Dedifferentiated amniotic fluid mesenchymal stem cell (primary cell): ENCODE data around the gene STK25.
A peak's percentile ranks its signal among the peaks of the same experiment; 100 is the strongest.

Experiments used
- DNase-seq: peaks from one replicate; pipeline ENCODE4 v3.0.0-alpha.2; 2016; ENCODE audit errors: extremely low spot score

Gene STK25

DNA sequence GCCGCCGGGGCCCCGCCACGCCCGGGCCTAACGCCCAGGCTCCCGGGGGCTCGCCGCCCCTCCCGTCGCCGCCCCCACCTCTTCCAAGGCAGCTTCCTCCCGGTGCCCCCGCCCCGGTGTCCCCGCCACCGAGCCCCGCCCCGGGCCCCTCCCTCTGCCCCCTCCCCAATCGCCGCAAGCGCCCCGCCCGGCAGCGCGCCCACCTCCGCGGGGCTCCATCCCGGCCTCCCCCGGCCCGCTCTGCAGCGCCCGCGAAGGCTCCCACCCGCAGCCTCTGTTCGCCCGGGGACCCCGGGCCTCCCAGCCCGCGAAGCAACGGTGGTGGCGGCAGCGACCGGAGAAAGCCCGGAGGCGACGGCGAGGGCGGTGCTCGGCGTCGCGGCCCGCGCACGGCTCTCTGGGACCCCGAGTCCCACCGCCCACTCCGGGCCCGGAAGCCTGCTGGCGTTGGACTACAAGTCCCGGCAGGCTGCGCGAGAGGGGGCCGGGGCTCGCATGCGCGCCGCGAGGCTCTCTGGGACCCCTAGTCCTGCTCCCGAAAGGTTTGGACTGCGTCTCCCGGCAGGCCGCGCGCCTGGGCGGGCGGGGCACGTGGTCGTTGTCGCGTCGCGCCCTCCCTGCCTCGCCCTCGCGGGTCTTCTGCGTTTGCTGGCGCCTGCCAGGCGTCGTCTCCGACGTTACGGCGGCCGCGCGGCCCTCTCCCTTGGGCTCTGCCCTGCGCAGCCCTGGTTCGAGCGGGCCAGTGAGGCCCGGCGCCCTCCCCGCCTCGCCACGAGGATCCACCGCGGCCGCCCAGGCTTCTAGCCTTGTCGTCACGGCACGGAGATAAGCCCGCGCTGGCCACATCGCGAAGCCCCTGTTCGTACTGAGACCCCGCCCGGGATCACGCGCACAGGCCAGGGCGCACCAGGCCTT lies at the start of gene STK25:
Gene STK25 (minus strand): TSS at position 345 of the 915 bp plus-strand sequence. CDS start 549 bp downstream, outside the sequence.
- DNase-seq = peak; percentile 96

DNA sequence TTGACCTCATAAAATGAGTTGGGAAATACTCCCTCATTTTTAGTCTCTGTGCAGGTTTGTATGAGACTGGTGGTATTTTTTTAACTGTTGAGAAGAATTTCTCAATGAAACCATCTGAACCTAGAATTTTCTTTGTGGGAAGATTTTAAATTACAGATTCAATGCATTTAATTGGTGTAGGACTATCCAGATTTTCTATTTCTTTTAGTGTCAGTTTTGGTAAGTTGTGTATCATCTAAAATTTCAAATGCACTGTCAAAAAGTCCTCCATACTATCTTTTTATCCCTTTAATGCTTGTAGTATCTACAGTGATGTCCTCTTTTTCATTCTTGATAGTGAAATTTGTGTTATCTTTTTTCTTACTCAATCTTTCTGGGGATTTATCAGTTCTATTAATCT lies 48.4 kb upstream of the STK25 start:
- DNase-seq = no peak

DNA sequence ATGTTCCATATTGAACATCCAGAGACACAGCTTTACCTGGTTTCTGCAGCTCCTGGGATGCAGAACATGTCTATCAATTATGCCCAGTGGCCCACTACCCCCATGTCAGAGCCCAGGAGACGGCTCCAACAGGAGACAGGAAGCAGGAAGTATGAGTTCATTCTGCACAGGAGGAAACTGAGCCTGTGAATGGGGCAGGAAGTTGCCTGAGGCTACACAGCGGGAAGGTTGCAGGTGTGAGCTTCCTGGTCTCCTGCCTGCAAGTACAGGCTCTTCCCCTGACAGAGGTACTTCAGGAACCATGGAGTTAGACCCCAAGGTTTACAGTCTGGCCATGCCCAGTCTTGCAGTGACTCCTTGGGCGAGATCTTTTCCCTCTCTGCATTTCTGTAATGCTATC lies 47.3 kb upstream of the STK25 start:
- no peak for DNase-seq

DNA sequence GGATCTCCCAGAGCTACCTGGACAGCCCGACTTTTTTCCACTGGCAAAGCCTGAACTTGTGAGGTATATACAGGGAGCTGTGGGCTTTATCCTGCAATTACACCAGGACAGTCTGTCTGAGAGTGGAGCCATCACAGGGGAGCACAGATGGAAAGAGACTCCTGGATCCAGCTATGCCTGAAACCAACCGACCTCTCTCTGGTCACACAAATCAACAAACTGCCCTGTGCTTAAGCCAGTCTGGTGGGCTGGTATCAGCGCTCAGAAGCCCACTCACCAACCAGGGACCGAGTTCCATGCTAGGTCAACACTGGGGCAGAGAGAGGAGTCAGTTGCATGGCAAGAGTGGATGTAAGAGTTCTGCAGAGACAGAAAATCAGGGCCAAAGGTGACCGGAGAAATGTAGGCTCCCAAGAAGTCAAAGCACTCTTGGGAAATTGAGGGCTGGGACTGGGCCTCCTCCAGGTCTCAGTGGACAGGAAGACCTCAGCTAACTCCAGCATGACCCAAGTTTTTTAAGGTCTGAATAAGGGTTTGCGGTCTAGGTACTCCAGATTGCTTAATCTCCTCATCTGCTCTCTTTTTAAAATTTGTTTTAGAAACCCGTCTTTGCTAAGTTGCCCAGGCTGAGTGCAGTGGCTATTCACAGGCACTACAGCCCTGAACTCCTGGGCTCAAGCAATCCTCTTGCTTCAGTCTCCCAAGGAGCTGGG lies 46.4 kb upstream of the STK25 start:
- DNase-seq = no peak

DNA sequence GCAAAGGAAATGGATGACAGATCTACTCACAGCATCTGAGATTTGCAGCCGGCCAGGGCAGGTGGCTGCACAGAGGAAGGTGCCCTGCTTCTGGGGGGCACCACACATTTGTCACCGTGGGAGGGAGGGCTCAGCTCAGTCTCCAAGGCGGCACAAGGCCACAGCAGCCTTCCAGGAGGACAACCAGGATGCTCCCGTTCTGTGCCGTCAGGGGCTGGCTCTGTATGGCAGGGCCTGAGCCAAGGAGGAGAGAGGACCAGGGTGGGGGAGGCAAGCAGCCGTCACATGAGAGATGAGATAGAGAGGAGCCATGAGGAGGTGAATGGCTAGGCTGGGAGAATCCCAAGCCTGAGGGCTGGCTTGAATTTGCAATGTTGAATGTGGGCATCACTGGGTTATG lies 45.6 kb upstream of the STK25 start:
- DNase-seq = no peak

GRCh38 chr2:241553512-241553830 lies 45.1 kb upstream of the STK25 start:
- DNase-seq = no peak

GRCh38 chr2:241551998-241552737 lies 43.8 kb upstream of the STK25 start:
- no peak for DNase-seq

DNA sequence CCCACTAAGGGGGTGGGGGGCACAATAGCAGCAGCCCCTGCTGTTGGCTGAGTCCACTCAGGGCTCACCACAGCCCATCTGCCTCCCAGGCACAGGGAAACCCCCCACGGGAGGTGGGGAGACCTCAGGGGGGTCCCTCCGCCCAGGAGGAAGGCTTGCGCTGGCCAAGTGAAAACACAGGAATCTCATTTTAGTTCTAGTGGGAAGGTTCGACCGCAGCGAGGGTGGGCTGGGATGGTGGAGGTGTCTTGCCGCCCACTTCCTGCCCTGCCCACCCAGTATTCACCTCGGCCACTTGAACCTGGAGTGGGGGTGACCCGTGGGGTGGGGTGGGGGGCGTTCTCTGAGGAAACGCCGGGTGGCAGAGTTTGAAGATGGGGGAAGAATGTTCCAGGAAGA lies 43.2 kb upstream of the STK25 start:
- DNase-seq = no peak

DNA sequence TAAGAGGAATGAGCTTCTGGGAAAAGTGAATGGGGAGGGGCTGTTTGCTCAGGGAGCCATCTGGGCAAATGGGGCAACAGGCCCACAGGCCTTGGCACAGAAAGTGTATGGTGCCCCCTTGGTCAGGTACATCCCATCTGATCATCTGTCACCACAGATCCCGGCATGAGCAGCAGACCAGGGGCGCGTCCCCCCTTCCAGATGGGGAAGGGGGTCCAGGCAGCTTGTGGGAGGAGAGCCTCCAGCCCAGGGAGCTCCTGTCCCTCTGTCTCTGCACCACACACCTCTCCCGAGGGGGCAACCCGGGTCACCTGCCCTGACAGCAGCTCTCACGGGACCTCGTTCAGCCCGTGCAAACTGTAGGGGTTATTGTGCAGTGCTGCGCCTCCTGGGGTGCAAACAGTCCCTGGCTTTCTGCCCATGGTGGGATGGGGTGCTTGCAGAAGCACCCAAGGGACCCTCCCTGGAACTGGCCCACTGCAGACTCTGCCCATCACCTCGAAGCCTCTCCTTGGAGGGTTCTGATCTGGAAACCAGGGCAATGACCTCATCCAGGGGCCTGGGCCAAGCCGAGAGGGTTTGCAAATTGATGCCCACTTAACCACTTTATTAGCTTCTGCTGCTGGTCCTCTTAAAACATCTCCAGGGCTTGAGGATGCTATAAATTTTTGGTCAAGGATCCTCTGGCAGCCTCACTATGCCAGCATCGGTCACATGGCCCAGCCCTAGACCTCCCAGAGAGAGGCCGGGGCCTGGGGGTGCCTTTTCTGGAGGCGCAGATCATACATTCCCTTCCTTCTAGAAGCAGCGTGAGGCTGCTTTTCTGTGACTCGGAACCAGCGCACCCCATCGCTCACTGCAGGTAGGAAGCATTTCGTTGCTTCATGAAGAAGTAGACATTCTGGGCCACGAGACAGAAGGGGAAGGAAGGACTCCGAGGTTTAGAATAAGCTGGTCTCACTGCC lies 42.5 kb upstream of the STK25 start:
- DNase-seq = no peak

- no peak for DNase-seq
These were observed 40.1 kb upstream of the STK25 start for GRCh38 chr2:241548451-241548835.

GRCh38 chr2:241547781-241548450 lies 39.5 kb upstream of the STK25 start:
- DNase-seq = no peak

DNA sequence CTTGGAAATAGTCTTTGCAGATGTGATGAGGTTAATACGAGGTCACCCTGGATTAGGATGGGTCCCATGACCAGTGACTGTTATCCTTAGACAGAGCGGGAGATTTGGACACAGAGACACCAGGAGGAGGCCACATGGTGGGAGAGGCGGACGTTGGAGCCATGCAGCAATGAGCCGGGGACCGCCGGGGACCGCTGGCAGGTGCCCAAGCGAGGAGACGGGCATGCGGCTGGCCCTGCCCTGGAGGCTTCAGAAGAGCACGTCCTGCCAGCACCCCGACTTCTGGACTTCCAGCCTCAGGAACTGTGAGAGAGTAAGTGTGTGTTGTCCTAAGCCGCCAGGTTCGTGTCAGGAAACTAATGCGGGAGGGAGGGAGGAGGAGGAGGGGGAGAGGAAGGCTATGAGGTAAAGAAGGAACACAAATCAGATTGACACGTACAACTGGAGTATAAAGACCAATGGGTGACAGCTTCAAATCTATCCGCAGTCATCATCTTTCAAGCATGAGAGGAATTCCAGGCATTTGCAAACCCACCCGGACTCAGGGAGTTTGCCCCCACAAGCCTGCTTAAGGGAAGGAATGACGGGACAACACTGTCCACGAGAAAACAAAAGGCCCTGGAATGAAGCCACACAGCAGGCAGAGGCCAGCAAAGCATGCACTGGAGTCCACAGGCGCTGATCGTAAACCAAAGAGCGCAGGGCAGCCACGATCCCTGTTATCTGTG lies 38.6 kb upstream of the STK25 start:
- DNase-seq = peak; percentile 71

- DNase-seq = no peak
These were observed 37.4 kb upstream of the STK25 start for GRCh38 chr2:241545523-241546473.

DNA sequence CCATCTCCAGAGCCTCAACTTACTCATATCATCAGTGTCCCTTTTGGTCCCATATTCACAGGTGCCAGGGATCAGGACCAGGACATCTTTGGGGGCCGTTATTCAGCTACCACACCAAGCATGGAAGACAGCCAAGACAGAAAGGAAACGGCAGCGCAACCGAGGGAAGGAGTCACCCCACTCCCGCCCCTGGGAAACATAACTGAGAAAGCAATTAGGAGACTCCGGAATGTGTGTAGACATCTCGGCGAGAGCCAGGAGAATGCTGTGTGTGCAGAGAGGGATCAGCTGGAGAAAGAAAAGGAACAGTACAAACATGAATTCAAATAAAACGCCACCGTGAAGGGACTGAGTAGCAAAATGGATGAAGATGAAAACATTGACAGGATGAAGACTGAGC lies 36.7 kb upstream of the STK25 start:
- no peak for DNase-seq

DNA sequence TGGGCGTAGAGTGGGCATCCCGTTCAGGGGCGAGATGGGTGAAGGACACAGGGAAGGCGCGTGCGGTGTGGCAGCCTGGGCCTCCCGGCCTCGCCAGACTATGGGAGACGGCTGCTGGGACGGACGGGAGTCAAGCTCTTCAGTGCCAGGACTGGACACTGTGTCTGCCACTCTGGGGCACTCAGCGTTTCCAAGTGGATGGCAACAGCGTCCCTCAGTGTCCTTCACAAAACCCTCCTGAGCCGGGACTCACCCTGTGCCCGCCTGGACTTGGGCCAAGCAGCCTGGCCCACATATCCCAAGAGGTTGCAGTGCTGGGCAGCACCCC lies 33.9 kb upstream of the STK25 start:
- DNase-seq = no peak

DNA sequence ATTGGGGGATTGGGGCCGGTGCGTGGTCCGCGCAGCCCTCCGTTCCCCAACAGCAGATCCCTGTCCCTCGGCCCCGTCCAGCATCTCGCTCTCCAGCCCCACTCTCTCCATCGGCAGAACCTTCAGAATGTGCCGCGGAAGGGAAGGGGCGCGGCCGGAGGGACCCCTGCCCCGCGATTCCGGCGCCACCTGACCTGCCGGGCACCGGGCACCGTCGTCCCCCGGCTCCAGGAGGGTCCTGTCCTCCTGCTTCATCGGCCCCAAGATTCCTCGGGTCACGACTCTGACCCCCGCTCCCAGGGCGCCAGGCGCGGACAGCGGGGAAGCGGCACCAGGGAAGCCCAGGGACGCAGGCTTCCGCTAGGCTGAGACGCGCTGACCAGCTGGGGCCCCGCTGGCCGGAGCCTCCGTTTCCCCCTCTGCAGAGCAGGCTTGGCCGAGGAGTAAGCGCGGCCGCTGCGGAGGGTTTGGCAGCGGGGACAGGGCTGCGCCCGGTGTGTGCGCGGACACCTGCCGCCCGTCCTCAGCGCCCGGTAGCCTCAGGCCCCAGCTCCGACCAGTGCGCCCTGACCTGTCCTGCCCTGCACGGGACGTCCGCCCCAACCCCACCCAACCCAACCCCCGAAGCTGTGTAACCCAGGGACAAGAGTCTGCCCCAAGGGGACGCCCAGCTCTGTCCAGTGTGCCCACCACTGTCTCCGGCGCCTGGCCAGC lies 33.3 kb upstream of the STK25 start:
- DNase-seq = no peak

DNA sequence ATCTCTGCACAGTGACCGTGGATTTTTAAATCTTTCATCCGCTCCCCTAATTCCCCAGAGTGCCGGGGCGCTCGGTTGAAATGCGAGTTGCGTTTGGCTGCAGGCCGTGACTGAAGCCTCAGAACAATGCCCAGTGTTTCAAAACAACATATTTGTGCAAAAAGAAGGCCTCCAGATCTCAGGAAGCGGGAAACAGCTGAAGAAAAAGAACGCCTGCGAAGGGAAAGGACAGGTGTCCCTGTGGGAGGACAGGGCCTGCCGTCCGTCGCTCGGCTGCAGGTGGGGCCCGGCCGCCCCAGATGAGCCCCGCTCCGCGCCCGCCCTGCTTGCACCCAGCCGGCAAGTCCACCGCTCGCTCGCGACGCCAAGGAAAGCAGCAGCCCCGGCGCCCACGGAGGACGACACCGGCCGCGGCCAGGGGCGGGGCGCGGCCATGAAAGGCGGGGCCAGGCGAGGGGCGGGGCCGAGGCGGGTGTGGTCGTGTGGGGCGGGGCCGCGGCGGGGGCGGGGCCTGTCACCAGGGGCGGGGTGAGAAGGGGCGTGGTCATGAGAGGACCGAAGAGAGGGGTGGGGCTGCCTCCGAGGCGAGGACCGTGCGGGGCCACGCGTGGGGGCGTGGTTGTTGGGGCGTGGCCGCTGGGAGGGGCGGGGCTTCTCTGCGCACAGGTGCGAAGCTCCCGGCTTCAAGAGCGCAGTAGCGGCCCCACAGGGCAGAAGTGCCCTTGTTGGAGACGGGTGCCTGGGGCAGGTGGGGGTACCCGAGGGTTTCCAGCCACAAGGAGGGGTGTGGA lies 32.6 kb upstream of the STK25 start:
- DNase-seq = no peak

DNA sequence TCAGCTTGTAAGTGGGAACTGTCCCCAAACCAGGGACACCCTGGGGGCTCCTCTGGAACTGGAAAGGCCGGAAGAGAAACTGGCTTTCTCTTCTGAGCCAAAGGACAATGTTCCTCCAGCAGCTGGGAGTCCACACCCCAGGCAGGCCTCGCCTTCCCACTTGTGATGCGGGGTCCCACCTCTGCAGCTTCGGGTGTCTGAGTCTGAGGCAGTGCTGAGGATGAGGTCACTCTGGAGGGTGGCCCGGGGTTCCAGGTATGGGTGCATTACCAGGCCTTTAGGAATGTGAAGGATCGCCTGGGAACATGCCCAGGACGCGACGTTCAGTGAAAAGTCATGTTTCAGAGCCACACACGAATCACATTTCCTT lies 32.0 kb upstream of the STK25 start:
- DNase-seq = no peak
